Activated naive CD4-positive, alpha-beta T cell treated with anti-CD3 and anti-CD28 coated beads, Interleukin-2, amount 50 U/mL, for 72 hours (primary cell): Measurements from ENCODE around the gene ERBB4. TPM values are rescaled to one million over a fixed set of nuclear protein-coding genes. Genes with fewer than 3 reads are reported as not detected.

ENCODE experiments used
- ATAC-seq, 2 donors: fragments of 150-1000 bp; cut with Tn5 transposase; 2 replicates each; pipeline ENCODE4 v1.10.0; 2021; ENCODE audit warnings: mild to moderate bottlenecking in 2 of 2, moderate library complexity in 2 of 2
- DNase-seq, 2 donors: peaks; one replicate each; pipeline ENCODE4 v3.0.0; 2021 to 2022; ENCODE audit warnings: low spot score in 2 of 2
- H3K27ac Mint-ChIP-seq, 2 donors: one replicate each; pipeline ENCODE4 v1.8.0; 2022; ENCODE audit warnings: mild to moderate bottlenecking in 2 of 2, mixed read lengths in 2 of 2
- H3K36me3 Mint-ChIP-seq, 2 donors: one replicate each; pipeline ENCODE4 v1.8.0; 2022; ENCODE audit warnings: mixed read lengths in 2 of 2
- H3K9me3 Mint-ChIP-seq, 2 donors: one replicate each; pipeline ENCODE4 v1.8.0; 2022; ENCODE audit warnings: mixed read lengths in 2 of 2
- total RNA-seq, 2 donors: library from RNA; stranded (reverse); gene quantifications; one replicate each; pipeline ENCODE4 v1.2.3, GENCODE V29; 2022

ERBB4 gene
- total RNA-seq, 2 donors from 2014 or later = not detected

- Mint-ChIP-seq H3K9me3 (peaks cover 0 to 10% of the 10 kb centered on the region in 2 donors), H3K36me3 (no peaks in the 10 kb centered on the region), H3K27ac (no peak overlapping the region)
- DNase-seq = no peak
- no peak for ATAC-seq
Measured at GRCh38 chr2:211328126-211328525, 1210.5 kb downstream of the ERBB4 start.
